NCI-H128 (cell line): ENCODE data around the gene KBTBD8.

Source experiments
- DNase-seq: peaks from one replicate; lab custom pipeline; 2025; ENCODE audit not compliant: unreplicated experiment; lab: John Stamatoyannopoulos, UW

Gene KBTBD8, protein sequence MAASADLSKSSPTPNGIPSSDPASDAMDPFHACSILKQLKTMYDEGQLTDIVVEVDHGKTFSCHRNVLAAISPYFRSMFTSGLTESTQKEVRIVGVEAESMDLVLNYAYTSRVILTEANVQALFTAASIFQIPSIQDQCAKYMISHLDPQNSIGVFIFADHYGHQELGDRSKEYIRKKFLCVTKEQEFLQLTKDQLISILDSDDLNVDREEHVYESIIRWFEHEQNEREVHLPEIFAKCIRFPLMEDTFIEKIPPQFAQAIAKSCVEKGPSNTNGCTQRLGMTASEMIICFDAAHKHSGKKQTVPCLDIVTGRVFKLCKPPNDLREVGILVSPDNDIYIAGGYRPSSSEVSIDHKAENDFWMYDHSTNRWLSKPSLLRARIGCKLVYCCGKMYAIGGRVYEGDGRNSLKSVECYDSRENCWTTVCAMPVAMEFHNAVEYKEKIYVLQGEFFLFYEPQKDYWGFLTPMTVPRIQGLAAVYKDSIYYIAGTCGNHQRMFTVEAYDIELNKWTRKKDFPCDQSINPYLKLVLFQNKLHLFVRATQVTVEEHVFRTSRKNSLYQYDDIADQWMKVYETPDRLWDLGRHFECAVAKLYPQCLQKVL

DNA sequence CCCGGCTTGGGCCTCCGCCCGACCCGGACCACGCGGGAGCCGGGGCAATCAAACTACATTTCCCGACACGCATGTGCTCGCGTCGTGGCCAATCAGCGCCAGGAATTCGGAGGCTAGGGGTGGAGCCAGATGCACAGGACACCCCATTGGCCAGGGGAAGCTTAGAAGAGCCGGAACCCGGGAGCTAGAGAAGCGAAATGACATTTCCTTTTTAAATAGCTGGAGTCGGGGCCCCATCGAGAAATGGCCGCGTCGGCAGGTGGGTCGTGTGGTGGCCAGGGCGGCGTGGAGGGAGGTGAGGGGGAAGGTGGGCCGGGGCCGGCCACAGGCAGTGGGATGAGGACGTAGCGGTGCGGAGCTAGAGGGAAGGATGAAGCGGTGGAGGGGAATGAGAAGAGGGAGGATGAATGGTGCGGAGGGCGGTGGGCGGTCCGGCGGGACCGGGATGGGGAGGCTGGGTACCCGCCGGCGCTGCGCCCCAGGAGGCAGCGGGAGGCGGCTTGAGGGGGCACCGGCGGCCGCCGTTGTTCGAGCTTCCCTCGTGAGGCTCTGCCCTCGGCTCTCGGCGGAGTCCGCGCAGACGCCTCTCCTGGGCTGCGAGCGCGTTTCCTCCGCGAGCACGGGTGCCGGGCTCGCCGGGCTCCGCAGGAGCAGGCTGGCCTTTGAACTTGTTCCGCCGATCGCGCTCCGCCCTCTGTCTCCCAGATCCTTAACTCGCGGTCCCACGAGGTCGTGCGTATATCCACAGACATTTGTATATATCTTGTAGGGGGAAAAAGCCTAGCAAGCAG is at the start of gene KBTBD8:
KBTBD8 (plus strand) TSS at position 195 of the 791 bp plus-strand sequence; CDS start at position 244, 49 bp downstream.
- DNase-seq, result peak; percentile 88

DNA sequence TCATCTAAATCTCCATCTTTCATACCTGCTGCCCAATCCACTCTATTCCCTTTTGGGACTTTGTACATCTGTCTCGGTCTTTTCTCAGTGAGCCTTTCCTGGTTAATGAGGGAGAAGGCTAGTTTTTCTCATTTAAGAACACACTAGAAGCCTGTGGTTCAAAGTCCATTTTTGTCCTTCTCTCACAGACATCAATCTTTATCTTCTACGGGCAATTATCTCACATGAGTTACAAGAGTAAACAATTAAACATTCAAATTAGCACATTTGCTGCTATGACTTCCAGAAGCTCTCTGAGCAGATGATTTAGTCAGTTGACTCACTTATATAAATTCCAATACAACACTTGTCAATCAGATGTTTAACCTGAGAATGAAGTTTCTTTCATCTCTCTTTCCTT is 49.3 kb upstream of the KBTBD8 start:
- DNase-seq, result no peak

DNA sequence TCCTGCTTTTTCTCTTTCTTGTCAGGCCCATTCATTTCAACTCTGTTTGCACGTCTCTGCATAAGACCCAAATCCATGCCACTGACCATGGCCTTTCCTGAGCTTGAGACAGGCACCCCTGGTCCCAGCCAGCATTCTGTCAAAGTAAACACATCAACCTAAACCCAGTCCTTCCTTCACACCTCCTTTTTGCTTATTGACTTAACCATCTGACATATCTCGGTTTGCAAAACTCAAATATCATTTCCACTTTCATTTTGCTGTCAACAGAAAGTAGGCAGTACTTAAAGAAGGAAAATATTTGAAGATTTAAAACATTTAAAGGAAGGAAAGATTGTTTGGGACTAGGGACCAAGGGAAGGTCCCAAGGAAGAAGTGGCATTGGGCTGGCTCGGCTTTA is 48.2 kb upstream of the KBTBD8 start:
- no peak for DNase-seq

DNA sequence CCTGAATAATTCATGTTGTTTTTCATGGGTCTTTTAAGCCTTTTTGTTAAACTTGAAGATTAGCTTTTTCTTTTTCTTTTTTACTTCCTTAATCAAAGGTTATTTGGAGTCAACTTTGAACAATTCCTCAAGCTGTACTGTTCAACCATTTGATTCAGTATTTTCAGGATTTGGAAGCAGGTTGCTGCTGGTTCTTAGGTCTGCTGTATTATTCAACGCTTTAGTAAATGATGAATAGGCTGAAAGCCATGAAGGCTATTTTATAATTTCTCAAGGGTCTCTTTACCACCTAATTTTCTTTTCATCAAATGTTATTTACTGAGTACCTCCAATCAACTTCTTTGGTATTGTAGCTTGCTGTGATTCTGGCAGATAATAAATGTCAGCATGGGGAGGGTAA is 45.8 kb upstream of the KBTBD8 start:
- no peak for DNase-seq

DNA sequence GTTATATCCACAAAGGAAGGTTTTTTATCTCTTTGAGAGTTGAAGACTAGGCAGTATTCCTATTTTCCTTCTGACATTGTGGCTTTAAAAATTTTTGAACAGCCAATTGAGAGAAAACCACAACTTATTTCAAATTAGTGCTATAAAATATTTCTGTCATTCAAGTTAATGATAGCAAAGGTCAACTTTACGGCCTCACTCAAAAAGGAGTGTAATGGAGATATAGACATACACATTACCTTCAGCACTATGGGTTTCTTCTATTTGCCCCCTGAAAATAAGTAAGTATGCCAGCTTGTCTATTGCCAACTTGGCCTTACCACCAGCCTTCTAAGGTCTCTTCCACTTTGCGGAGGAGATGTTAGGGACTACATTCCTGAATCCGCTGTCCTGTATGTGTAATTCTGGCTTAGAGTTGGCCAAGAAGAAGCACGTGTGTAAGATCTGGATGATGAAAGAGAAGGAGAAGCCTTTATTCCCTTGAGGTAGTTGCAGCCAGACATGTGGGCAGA is 44.1 kb upstream of the KBTBD8 start:
- DNase-seq, result no peak

DNA sequence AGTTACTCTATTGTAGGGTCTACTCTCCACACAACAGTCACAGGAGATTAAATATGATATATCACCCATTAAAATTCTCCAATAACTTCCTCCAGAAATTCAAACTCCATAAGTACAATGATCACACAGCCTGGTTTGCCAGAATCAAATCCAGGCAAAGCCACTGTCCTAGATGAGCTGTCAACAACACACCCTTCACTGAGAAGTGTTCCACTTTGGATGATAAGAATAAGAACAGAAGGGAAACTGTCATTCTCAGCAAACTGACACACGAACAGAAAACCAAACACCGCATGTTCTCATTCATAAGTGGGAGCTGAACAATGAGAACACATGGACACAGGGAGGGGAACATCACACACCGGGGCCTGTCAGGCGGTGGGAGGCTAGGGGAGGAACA is 41.4 kb upstream of the KBTBD8 start:
- DNase-seq, result no peak

DNA sequence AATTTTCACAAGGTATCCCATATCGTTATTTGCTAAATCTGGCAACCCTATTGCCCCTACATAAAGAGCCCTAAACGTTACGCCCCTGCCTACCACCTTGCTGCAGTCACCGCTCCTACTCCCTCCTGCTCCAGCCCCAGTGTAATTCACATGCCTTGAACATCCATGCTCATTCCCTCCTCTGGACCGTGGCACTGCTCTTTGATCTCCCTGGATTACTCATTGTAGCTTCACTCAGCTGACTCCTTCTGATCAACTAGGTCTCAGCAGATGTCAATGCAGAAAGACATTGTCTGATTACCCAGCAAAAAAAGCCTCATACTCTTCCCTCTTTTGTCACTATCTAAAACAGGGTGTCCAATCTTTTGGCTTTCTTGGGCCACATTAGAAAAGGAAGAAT is 40.7 kb upstream of the KBTBD8 start:
- DNase-seq, result no peak

DNA sequence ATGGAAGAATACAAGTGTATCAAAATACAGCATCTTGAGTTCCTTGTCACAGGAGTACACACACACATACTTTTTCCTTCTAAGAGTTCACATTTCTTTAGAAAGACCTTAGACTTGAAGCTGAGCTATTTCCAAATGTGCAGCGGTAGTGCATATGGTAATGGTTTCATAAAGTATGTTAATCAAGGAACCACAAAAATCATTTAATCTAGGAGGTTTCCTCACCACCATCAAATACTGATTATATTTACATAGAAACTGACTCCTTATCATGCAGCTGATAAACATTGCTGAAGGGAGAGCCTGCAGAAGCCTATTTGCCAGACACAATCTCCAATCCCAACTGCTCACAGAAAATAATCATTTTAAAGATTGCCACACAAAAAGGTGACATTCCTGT is 40.0 kb upstream of the KBTBD8 start:
- no peak for DNase-seq

DNA sequence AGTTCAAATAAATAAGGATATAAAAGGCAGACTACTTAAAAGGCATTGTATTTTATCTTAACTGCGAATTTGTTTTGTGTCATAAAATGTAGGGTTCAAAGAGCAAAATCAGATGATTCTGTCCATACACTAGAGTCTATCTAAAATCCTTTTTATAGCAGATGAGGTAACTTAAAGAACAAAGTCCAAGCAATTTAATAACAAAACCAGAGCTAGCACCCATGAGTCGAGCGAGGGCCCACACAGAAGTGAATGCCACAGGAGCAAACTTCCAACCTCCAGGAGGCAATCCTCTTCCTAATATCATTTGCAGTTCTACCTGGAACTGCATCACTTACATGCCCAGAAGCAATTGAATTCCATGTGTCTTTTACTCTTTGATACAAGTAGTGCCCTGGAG is 35.4 kb upstream of the KBTBD8 start:
- no peak for DNase-seq

DNA sequence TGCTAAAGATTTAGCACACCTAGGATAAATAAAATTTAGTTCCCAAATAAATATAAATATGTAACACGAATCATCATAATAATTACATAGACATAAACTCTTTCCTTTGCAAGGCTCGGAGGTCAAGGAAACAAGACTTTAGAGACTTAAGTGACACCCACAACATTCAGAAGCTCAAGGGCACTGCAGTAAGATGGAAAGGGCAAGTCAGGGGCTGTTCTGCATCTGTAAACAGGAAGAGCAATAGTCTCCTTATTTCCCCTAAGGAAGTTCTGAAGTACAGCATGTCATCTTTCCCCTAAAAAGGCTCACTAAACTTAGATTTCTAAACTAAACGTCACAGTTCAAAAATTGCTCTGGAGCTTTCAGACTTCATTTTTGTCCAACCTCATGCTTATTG is 26.9 kb upstream of the KBTBD8 start:
- no peak for DNase-seq

DNA sequence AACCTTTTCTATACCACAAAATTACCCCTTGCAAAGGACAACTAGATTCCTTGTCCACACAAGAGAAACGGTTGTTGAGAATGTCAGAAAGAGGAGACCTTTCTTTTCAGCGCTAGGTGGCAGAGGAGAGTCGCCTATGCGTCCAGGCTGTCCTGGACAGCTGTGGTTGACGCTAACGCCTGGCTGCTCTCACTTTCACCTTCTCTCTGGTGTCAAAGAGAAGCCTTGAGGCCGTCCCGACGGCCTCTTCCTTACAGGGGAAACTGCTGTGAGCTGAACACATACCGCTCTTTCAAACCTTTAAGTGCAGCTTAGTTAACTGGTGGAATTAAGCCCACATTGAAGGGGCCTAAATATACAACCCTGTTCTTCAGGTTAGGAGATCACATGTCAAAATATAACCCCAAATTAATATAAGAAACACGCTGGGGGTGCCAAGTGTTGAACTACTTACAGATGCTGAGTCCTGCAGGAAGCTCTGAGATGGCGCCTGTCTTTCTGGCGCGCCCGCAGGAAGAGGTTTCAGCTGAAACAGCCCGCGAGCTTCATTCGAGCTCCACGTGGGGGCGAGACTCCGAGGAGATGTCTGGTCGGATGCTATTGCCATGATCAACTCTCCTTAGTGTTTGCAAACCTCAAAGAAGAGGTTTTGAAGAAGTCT is 26.1 kb upstream of the KBTBD8 start:
- peak; percentile 41 for DNase-seq

DNA sequence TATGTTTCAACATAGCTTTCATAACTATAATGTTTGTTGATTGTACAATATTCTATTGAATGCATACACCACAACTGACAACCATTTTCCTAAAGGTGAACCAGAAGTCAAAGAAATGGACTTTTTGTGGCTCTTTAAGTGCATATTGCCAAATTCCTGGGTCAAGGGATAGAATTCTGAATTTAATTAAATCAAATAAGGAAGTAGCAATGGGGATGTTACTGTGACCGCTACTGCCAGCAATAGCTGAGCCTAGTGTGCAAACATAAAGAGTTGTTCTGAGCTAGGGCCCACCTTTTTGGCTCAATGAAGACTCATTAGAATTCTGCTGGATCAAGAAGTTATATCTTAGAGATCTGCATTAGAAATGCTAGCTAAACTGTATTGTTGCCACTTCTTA is 17.3 kb upstream of the KBTBD8 start:
- DNase-seq, result no peak

DNA sequence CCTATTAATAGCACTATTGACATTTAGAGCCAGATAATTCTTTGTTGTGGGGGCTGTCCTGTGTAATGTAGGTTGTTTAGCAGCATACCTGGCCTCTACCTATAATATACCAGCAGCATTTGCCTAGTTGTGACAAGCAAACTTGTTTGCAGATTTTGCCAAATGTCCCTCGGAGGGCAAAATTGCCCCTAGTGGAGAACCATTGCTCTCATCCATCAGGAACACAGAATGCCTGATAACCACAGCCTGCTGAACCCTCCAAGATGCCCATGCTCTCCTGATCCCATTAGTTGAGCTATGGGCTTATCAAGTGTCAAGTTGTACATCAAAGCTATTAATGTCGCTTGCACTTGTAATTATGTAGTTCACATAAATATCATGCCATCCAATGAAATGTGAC is 15.0 kb upstream of the KBTBD8 start:
- DNase-seq, result no peak

DNA sequence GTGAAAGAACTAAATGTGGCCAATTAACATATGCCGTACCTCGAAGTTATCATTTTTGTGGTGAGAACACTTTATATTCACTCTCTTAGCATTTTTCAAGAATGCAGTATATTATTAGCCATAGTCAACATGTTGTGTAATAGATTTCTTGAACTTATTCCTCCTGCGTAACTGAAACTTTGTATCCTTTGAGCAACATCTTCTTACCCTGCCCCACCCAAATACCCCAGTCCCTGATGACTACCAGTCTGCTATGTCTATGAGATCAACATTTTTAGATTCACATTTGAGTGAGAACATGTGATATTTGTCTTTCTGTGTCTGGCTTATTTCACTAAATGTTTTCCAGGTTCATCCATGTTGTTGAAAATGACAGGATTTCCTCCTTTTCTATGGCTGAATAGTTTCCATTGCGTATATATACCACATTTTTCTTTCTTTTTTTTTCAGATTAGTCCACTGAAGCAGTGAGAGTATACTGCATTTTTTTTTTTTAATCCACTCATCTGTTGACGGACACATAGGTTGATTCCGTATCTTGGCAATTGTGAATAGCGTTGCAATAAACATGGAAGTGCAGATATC is 12.7 kb upstream of the KBTBD8 start:
- no peak for DNase-seq

DNA sequence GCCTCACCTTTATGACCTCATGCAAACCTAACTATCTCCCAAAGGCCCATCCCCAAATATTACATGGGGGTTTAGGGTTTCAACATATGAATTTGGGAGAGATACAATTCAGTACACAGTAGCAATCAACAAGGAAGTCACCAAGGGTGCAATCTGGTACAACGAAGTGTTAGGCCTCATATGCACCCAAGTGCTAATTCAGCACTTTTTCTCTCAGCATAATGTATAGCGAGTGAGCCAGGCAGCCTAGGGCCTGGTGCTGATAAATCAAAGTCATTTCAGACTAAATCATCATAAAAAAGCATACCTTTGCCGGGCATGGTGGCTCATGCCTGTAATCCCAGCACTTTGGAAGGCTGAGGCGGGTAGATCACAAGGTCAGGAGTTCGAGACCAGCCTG is 11.7 kb upstream of the KBTBD8 start:
- no peak for DNase-seq

DNA sequence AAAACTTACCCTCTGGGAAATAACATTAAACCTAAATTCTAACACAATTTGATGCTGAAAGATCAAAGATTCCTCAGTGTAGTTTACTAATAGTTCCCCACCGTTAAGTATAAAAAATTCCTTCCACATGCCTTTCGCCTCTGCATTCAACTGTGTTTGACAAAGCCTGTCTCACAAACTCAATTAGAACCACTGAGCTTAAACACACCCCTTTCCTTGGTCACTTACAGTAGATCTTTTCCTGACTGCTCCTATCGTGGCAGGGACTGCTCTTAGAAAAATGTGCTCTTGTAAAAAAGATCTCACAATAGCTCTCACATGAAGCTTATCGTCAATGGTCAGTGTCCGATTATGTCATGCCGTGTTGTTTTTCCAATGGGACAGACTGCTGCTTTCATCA is 8.9 kb upstream of the KBTBD8 start:
- DNase-seq, result no peak

DNA sequence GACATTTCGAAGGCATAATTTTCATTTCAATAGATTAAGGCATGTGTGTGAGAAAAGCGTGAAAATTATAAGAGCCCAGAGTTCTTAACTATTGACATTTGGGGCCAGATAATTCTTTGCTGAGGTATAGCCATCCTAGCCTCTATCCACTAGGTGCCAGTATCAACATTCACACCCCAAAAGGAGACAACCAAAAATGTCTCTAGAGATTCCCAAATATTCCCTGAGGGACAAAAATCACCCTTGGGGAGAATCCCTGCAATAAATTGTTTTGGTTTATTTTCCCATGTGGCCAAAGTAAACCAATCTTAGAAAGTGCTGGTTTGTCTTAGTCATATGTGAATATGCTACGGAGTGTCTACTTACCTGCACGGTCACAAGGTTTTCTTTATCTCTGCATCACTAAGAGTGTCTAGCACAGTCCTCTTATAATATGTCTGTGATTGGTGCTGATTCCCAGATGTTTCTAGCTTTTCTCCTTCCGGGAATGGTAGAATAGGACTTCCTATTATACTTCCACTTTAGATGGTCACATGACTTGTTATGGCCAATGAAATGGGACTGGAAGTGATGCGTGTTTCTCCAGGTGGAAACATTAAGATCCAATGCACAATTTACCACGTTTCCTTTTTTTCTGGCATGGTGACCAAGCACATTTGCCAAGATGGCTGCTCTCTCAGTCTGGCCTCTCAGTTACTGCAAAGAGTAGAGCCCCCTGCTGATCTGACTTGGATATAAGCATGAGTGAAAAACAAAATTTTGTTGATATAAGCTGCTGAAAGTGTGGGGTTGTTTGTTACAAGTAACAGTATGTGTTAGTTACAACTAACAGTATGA is 8.0 kb upstream of the KBTBD8 start:
- DNase-seq, result no peak

DNA sequence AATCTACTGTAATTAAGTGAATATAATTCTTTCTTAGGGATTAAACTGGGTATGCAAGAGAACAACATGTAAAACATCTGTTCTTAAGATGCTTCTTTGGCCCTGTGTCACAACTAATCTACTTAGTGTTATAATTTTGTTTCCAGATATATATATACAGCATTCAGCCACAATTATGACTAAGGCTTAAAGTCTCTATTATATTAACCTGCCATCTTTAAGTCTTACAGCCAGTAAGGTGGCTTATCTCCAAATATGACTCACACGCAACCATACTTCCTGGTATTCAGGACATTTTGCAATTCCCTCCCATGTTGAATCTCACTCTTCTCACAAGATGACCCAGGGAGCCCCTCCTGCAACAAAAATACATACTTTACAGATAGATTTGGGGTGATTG is 6.6 kb upstream of the KBTBD8 start:
- DNase-seq, result no peak

DNA sequence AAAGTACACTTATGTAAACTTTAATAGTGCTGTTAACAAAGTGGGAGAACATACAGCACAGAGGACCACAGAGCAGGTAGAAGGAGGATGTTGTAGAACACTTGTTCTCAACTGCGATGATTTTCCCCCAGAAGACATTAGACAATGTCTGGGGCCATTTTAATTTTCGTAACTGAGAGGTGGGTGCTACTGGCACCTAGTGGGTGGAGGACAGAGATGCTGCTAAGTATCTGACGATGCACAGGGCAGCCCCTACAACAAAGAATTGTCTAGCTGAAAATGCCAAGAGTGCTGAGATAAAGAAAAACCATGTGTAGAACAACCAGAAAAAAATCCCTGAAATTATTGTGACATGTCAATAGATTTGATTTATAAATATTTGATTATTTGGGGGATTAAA is 5.0 kb upstream of the KBTBD8 start:
- DNase-seq, result no peak

DNA sequence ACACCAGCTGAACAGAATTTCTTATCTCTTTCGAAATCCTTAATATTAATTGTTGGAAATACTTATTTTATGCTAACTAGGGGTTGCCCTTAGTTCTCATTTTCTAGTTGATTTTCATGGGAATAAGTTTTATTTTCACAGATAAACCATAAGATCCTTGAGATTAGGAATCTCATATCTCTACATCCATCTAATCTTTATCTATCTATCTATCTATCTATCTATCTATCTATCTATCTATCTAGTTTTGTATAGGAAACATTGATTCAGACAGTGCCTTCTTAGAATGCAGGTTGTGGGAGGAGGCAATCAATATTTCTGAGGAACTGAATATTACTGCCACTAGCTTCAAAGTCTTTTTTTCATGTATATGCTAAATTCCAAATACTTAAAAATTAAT is 3.5 kb upstream of the KBTBD8 start:
- DNase-seq, result no peak
